ENCODE results near the gene ROBO1. TPM values are rescaled to one million over a fixed set of nuclear protein-coding genes. Genes with fewer than 3 reads are reported as not detected.

The ROBO1 gene
- total RNA-seq, 1 donor from 2014 or later, result 66.5 TPM

DNA sequence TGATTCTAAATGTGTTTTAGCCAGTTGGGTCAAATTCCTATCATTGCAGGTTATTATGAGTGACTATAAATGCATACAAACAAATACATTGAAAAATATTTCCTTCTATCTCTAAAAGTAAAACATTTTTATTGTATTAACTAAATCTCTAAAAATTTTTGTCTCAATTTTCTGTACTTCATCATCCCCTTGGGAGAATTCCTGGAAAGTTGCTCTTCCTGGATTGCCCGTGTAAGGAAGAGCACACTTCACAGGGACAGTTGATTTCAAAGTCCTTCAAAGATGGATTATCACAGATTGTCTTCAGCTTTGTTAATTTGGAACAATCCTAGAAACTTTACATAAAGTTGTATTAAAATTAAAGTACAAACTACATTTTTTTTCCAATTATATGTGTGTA lies 595.6 kb downstream of the ROBO1 start:
- no peaks in the 10 kb centered on the region for H3K9me3 ChIP-seq
- no peaks in the 10 kb centered on the region for H3K27me3 ChIP-seq
- no peak for DNase-seq (ENCODE audit: extremely low spot score in 2 of 2)
- H3K4me1 ChIP-seq, result no peaks in the 10 kb centered on the region
- intact Hi-C loops (cut with DNase I), result no loop called here
- no peak overlapping the region for H3K27ac ChIP-seq
- TF ChIP-seq, protein P1, sequence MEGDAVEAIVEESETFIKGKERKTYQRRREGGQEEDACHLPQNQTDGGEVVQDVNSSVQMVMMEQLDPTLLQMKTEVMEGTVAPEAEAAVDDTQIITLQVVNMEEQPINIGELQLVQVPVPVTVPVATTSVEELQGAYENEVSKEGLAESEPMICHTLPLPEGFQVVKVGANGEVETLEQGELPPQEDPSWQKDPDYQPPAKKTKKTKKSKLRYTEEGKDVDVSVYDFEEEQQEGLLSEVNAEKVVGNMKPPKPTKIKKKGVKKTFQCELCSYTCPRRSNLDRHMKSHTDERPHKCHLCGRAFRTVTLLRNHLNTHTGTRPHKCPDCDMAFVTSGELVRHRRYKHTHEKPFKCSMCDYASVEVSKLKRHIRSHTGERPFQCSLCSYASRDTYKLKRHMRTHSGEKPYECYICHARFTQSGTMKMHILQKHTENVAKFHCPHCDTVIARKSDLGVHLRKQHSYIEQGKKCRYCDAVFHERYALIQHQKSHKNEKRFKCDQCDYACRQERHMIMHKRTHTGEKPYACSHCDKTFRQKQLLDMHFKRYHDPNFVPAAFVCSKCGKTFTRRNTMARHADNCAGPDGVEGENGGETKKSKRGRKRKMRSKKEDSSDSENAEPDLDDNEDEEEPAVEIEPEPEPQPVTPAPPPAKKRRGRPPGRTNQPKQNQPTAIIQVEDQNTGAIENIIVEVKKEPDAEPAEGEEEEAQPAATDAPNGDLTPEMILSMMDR (IDR thresholded peaks at IDR 0.05), result no peak
- H3K4me3 ChIP-seq, result no peak overlapping the region
- no peaks in the 10 kb centered on the region for H3K36me3 ChIP-seq

- DNase-seq (ENCODE audit: extremely low spot score in 2 of 2), result no peak
- H3K36me3 ChIP-seq, result no peaks in the 10 kb centered on the region
- no peak overlapping the region for H3K27ac ChIP-seq
- H3K4me1 ChIP-seq, result no peaks in the 10 kb centered on the region
- no peak overlapping the region for H3K4me3 ChIP-seq
- H3K27me3 ChIP-seq, result no peaks in the 10 kb centered on the region
- no peaks in the 10 kb centered on the region for H3K9me3 ChIP-seq
- intact Hi-C loops (cut with DNase I), result no loop called here
- TF ChIP-seq POLR2AphosphoS5 (IDR thresholded peaks at IDR 0.05; ENCODE audit: insufficient read depth in 1 of 2, low read depth in 1 of 2) (no peak), POLR2A (IDR thresholded peaks at IDR 0.05) (no peak)
- TF ChIP-seq, protein P1 (IDR thresholded peaks at IDR 0.05), result no peak
Measured at GRCh38 chr3:79170021-79170420, 597.8 kb downstream of the ROBO1 start.

DNA sequence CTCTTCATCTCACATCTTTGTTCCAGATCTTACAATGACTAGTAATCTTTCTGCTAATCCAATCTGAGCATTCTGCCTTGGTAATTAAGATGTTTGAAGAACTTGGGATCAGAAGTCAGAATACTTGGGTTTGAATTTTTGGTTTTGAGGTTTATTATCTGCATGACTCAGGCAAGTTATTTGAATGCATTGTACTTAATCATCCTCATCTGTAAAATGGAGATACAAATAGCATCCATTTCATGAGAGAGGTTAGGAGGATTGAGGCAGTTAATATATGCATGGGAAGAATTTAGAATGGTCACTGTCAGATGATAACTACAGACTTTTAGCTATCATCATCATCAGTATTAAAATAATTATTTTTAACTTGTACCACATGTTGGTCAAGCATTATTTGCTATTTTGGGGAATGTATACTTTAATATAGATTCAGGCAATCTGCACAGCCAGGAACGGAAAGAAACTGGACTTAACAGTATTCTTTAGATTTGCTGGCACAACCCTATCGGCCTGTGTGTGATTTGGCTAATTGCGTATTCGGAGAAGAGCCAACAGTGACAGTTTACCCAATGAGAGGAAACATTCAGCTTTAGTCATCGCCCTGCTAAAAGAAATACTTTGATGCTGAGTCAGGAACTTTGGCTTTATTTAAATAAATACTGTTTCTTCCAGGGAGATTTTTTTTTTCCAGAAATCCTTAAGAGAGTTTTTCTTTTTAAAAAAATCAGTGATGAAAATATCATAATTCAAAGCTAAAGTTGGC lies 600.0 kb downstream of the ROBO1 start:
- H3K36me3 ChIP-seq, result no peaks in the 10 kb centered on the region
- intact Hi-C loops (cut with DNase I), result no loop called here
- TF ChIP-seq, protein P1 (IDR thresholded peaks at IDR 0.05), result no peak
- TF ChIP-seq POLR2A (IDR thresholded peaks at IDR 0.05) (no peak), POLR2AphosphoS5 (IDR thresholded peaks at IDR 0.05; ENCODE audit: insufficient read depth in 1 of 2, low read depth in 1 of 2) (no peak)
- H3K4me1 ChIP-seq, result no peaks in the 10 kb centered on the region
- H3K27ac ChIP-seq, result no peak overlapping the region
- H3K27me3 ChIP-seq, result no peaks in the 10 kb centered on the region
- no peak for DNase-seq (ENCODE audit: extremely low spot score in 2 of 2)
- H3K9me3 ChIP-seq, result no peaks in the 10 kb centered on the region
- no peak overlapping the region for H3K4me3 ChIP-seq

- Histone ChIP-seq H3K9me3 (no peaks in the 10 kb centered on the region), H3K4me1 (no peaks in the 10 kb centered on the region), H3K27me3 (no peaks in the 10 kb centered on the region), H3K36me3 (no peaks in the 10 kb centered on the region), H3K4me3 (no peak overlapping the region), H3K27ac (no peak overlapping the region)
- no peak for DNase-seq (ENCODE audit: extremely low spot score in 2 of 2)
- intact Hi-C loops (cut with DNase I), result no loop called here
- TF ChIP-seq, protein P1 (IDR thresholded peaks at IDR 0.05), result no peak
- TF ChIP-seq POLR2AphosphoS5 (IDR thresholded peaks at IDR 0.05; ENCODE audit: insufficient read depth in 1 of 2, low read depth in 1 of 2) (no peak), POLR2A (IDR thresholded peaks at IDR 0.05) (no peak)
Measured at GRCh38 chr3:79162653-79163052, 605.1 kb downstream of the ROBO1 start.

DNA sequence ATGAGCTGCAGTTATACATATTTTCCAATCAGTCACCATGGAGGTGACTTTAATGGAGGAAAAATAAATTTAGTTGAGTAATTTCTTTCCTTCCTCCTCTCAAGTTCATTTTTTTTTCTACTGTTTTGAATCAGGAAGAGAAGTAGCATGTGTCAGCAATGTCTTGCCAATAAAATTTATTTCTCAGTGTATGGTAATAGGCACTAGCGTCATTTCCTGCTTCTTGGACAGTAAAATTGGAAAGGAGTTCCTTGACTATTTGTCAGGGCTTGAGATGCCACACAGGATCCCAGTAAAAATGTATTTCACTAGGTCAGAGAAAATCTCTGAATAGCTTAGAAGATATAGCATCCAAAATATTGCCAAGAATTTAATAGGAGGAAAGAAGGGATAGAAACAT lies 605.9 kb downstream of the ROBO1 start:
- Histone ChIP-seq H3K4me3 (no peak overlapping the region), H3K27ac (no peak overlapping the region), H3K36me3 (no peaks in the 10 kb centered on the region), H3K4me1 (no peaks in the 10 kb centered on the region), H3K9me3 (no peaks in the 10 kb centered on the region), H3K27me3 (no peaks in the 10 kb centered on the region)
- DNase-seq (ENCODE audit: extremely low spot score in 2 of 2), result no peak
- TF ChIP-seq POLR2A (IDR thresholded peaks at IDR 0.05) (no peak), POLR2AphosphoS5 (IDR thresholded peaks at IDR 0.05; ENCODE audit: insufficient read depth in 1 of 2, low read depth in 1 of 2) (no peak)
- TF ChIP-seq, protein P1 (IDR thresholded peaks at IDR 0.05), result no peak
- intact Hi-C loops (cut with DNase I), result no loop called here

All from vagina (tissue), 2 donors.